Prostate gland (tissue), 2 donors: ENCODE measurements around the gene PCDH7. TPM values are rescaled to one million over a fixed set of nuclear protein-coding genes. Genes with fewer than 3 reads are reported as not detected.

Experiments used
- DNase-seq: peaks from one replicate; pipeline ENCODE4 v3.0.0-alpha.2; 2019; ENCODE audit warnings: low spot score
- H3K27ac ChIP-seq, 2 donors: fragments of 200-600 bp; sonication (generic); 2 replicates each; pipeline ENCODE4 v1.5.1; 2017 to 2019
- H3K27me3 ChIP-seq: fragments of 200-600 bp; sonication (generic); replicated peaks from 2 replicates; pipeline ENCODE4 v1.5.1; 2019; ENCODE audit not compliant: insufficient read depth
- H3K36me3 ChIP-seq, 2 donors: fragments of 200-600 bp; sonication (generic); 1 replicate in 1 of 2; 2 replicates in 1 of 2; pipeline versions ENCODE4 v1.5.1 to v1.8.1; 2017 to 2019
- H3K4me1 ChIP-seq: fragments of 200-600 bp; sonication (generic); replicated peaks from 2 replicates; pipeline ENCODE4 v1.5.1; 2019
- H3K4me3 ChIP-seq, 2 donors: fragments of 200-600 bp; sonication (generic); 2 replicates each; pipeline ENCODE4 v1.5.1; 2017 to 2019
- H3K9me3 ChIP-seq: fragments of 200-600 bp; sonication (generic); 2 replicates; pipeline ENCODE4 v1.5.1; 2017
- POLR2A ChIP-seq: fragments of 450-650 bp; IDR thresholded peaks from one replicate; pipeline ENCODE4 v1.6.1; 2016; ENCODE audit warnings: antibody characterized with exemption, mild to moderate bottlenecking
- POLR2AphosphoS5 ChIP-seq: sonication (generic); formaldehyde crosslinking; IDR thresholded peaks from one replicate; pipeline ENCODE4 v1.6.1; 2017; ENCODE audit warnings: antibody characterized with exemption
- WGBS: methylation state at CpG from one replicate; pipeline ENCODE4 v1.1.5; 2018; 5-methylcytosine and 5-hydroxymethylcytosine counted together
- intact Hi-C: fragments of 100-400 bp; cut with DNase I; formaldehyde crosslinking; loops from one replicate; pipeline ENCODE4 v1.14.2; 2022
- total RNA-seq, 2 donors: library from RNA; depleted of rRNA; stranded (reverse); fragments of >200 nt; gene quantifications; one replicate each; pipeline ENCODE4 v1.1.0, GENCODE V29; 2016
- TF ChIP-seq, protein P1 (sequence below), 4 experiments: fragments of 200-600 bp in 2 of 4; fragments of 450-650 bp in 2 of 4; sonication (generic) in 2 of 4; IDR thresholded peaks; 1 replicate in 3 of 4; 2 replicates in 1 of 4; pipeline ENCODE4 v1.5.1; 2016 to 2019; ENCODE audit warnings: antibody characterized with exemption in 4 of 4, mild to moderate bottlenecking in 2 of 4, moderate library complexity in 2 of 4

The PCDH7 gene
- total RNA-seq, 2 donors from 2014 or later: 44.3 to 49.4 TPM

- no peaks in the 10 kb centered on the region for H3K9me3 ChIP-seq
- no peak for TF ChIP-seq POLR2AphosphoS5
- TF ChIP-seq POLR2A: no peak
- TF ChIP-seq, protein P1, sequence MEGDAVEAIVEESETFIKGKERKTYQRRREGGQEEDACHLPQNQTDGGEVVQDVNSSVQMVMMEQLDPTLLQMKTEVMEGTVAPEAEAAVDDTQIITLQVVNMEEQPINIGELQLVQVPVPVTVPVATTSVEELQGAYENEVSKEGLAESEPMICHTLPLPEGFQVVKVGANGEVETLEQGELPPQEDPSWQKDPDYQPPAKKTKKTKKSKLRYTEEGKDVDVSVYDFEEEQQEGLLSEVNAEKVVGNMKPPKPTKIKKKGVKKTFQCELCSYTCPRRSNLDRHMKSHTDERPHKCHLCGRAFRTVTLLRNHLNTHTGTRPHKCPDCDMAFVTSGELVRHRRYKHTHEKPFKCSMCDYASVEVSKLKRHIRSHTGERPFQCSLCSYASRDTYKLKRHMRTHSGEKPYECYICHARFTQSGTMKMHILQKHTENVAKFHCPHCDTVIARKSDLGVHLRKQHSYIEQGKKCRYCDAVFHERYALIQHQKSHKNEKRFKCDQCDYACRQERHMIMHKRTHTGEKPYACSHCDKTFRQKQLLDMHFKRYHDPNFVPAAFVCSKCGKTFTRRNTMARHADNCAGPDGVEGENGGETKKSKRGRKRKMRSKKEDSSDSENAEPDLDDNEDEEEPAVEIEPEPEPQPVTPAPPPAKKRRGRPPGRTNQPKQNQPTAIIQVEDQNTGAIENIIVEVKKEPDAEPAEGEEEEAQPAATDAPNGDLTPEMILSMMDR (IDR thresholded peaks at IDR 0.05): no peak
- no peak overlapping the region for H3K27ac ChIP-seq
- no peak overlapping the region for H3K4me3 ChIP-seq
- no peak for DNase-seq
- H3K4me1 ChIP-seq: no peaks in the 10 kb centered on the region
- H3K27me3 ChIP-seq: no peaks in the 10 kb centered on the region
- intact Hi-C loops: no loop called here
- no peaks in the 10 kb centered on the region for H3K36me3 ChIP-seq
- WGBS: 76% methylated on average over 3 of the region's 3 CpGs
Measured at GRCh38 chr4:30776451-30776850, 56.3 kb downstream of the PCDH7 start.

GRCh38 chr4:30776921-30777415 is 56.8 kb downstream of the PCDH7 start:
- Histone ChIP-seq H3K27ac (no peak overlapping the region), H3K36me3 (no peaks in the 10 kb centered on the region), H3K9me3 (no peaks in the 10 kb centered on the region), H3K4me3 (no peak overlapping the region), H3K4me1 (no peaks in the 10 kb centered on the region), H3K27me3 (no peaks in the 10 kb centered on the region)
- WGBS: 61% methylated on average over 2 of the region's 2 CpGs
- intact Hi-C loops: no loop called here
- no peak for DNase-seq
- no peak for TF ChIP-seq POLR2A
- TF ChIP-seq, protein P1 (IDR thresholded peaks at IDR 0.05): no peak
- no peak for TF ChIP-seq POLR2AphosphoS5
